IMR-90 (cell line): ENCODE measurements around the gene POLR3A. TPM values are rescaled to one million over a fixed set of nuclear protein-coding genes. Genes with fewer than 3 reads are reported as not detected.

Experiments used
- ATAC-seq: fragments of 200-7000 bp; cut with Tn5 transposase; 2 replicates; pipeline ENCODE4 v1.9.1; 2020; ENCODE audit warnings: low read depth, mild to moderate bottlenecking, moderate library complexity
- BruUV-seq: library from RNA; stranded (reverse); fragments of 400-500 nt; replicated peaks from 2 replicates; lab custom pipeline; 2021; lab: Mats Ljungman, UMichigan
- CTCF ChIA-PET: fragments of 300-600 bp; formaldehyde crosslinking; extraction: SDS; loops from one replicate; lab custom pipeline; 2021; ENCODE audit warnings: antibody characterized with exemption; lab: Yijun Ruan, JAX
- POLR2A ChIA-PET: fragments of 300-600 bp; sonication (Branson Sonifier 250); formaldehyde crosslinking; loops from one replicate; lab custom pipeline; 2022; ENCODE audit warnings: antibody characterized with exemption; ENCODE audit not compliant: unreplicated experiment; lab: Charles Lee
- DNase-seq: peaks from one replicate; pipeline ENCODE4 v3.0.0; 2013
- H2AFZ ChIP-seq: replicated peaks from 2 replicates; pipeline ENCODE3; 2013; ENCODE audit warnings: low read length, mild to moderate bottlenecking; ENCODE audit not compliant: poor library complexity
- H2AK5ac ChIP-seq: 2 replicates; pipeline ENCODE4 v1.6.1; 2013; ENCODE audit warnings: low read depth, low read length, inconsistent platforms
- H2AK9ac ChIP-seq: replicated peaks from 2 replicates; pipeline ENCODE3; 2013; ENCODE audit warnings: mild to moderate bottlenecking, low read depth, low read length, moderate library complexity; ENCODE audit not compliant: poor library complexity
- H2BK120ac ChIP-seq: 2 replicates; pipeline ENCODE4 v1.6.1; 2013; ENCODE audit warnings: low read depth, low read length, inconsistent platforms
- H2BK15ac ChIP-seq: 3 replicates; pipeline ENCODE4 v1.6.1; 2013; ENCODE audit warnings: low read depth, low read length, inconsistent platforms
- H2BK20ac ChIP-seq: 2 replicates; pipeline ENCODE4 v1.6.1; 2013; ENCODE audit warnings: low read depth, mild to moderate bottlenecking, inconsistent platforms, low read length, moderate library complexity
- H2BK5ac ChIP-seq: 2 replicates; pipeline ENCODE4 v1.6.1; 2013; ENCODE audit warnings: mild to moderate bottlenecking, low read depth, low read length, inconsistent platforms; ENCODE audit not compliant: poor library complexity, severe bottlenecking
- H3K14ac ChIP-seq: replicated peaks from 2 replicates; pipeline ENCODE4 v1.6.1; 2013; ENCODE audit warnings: low read depth, low read length, inconsistent platforms
- H3K18ac ChIP-seq: 2 replicates; pipeline ENCODE4 v1.6.1; 2013; ENCODE audit warnings: low read depth, low read length, control low read depth
- H3K23ac ChIP-seq: 2 replicates; pipeline ENCODE4 v1.6.1; 2013; ENCODE audit warnings: low read depth, low read length, inconsistent platforms
- H3K27ac ChIP-seq: 2 replicates; pipeline ENCODE4 v1.5.1; 2013; ENCODE audit warnings: mild to moderate bottlenecking, control low read depth, low read length; ENCODE audit not compliant: insufficient read depth
- H3K27me3 ChIP-seq: 2 replicates; pipeline ENCODE4 v1.6.1; 2013; ENCODE audit warnings: low read length; ENCODE audit not compliant: control insufficient read depth, insufficient read depth
- H3K36me3 ChIP-seq: 2 replicates; pipeline ENCODE4 v1.6.1; 2013; ENCODE audit warnings: low read length, mixed read lengths; ENCODE audit not compliant: control insufficient read depth, insufficient read depth
- H3K4ac ChIP-seq: 2 replicates; pipeline ENCODE4 v1.6.1; 2013; ENCODE audit warnings: low read depth, low read length, inconsistent platforms
- H3K4me1 ChIP-seq: 2 replicates; pipeline ENCODE4 v1.6.1; 2013; ENCODE audit warnings: low read length, mixed read lengths; ENCODE audit not compliant: control insufficient read depth, insufficient read depth
- H3K4me2 ChIP-seq: 2 replicates; pipeline ENCODE4 v1.6.1; 2013; ENCODE audit warnings: low read depth, mild to moderate bottlenecking, control low read depth, low read length, moderate library complexity
- H3K4me3 ChIP-seq: 2 replicates; pipeline ENCODE4 v1.5.1; 2013; ENCODE audit warnings: low read depth, mild to moderate bottlenecking, control low read depth, low read length, moderate library complexity; ENCODE audit not compliant: insufficient read depth
- H3K56ac ChIP-seq: 2 replicates; pipeline ENCODE4 v1.6.1; 2013; ENCODE audit warnings: low read length, inconsistent platforms; ENCODE audit not compliant: insufficient read depth; ENCODE audit errors: extremely low read depth
- H3K79me1 ChIP-seq, 2 experiments: 2 replicates each; pipeline ENCODE4 v1.6.1; 2013; ENCODE audit warnings: low read length in 2 of 2, inconsistent platforms in 1 of 2, low read depth in 1 of 2
- H3K9ac ChIP-seq: 2 replicates; pipeline ENCODE4 v1.6.1; 2013; ENCODE audit warnings: low read depth, low read length, control low read depth
- H3K9me1 ChIP-seq: 2 replicates; pipeline ENCODE4 v1.6.1; 2013; ENCODE audit warnings: low read length, inconsistent platforms; ENCODE audit not compliant: insufficient read depth
- H3K9me3 ChIP-seq: 2 replicates; pipeline ENCODE4 v1.6.1; 2013; ENCODE audit warnings: low read length; ENCODE audit not compliant: control insufficient read depth, insufficient read depth
- H4K20me1 ChIP-seq: 2 replicates; pipeline ENCODE4 v1.6.1; 2013; ENCODE audit warnings: low read length, inconsistent platforms; ENCODE audit not compliant: insufficient read depth
- H4K5ac ChIP-seq: 2 replicates; pipeline ENCODE4 v1.6.1; 2013; ENCODE audit warnings: mild to moderate bottlenecking, low read depth, low read length, control low read depth
- H4K8ac ChIP-seq, 2 experiments: 2 replicates each; pipeline ENCODE4 v1.6.1; 2013; ENCODE audit warnings: low read depth in 2 of 2, low read length in 2 of 2, control low read depth in 1 of 2, inconsistent platforms in 1 of 2
- H4K91ac ChIP-seq: 2 replicates; pipeline ENCODE4 v1.6.1; 2013; ENCODE audit warnings: low read depth, low read length, inconsistent platforms; ENCODE audit not compliant: insufficient read depth
- BHLHE40 ChIP-seq: fragments of 150-350 bp; IDR thresholded peaks from 2 replicates; pipeline ENCODE4 v1.6.1; 2016; ENCODE audit warnings: mild to moderate bottlenecking, low read depth, low read length
- CEBPB ChIP-seq: IDR thresholded peaks from 2 replicates; pipeline ENCODE4 v1.6.1; 2012; ENCODE audit warnings: low read depth, low read length, improper control_type of control experiment
- CHD1 ChIP-seq: IDR thresholded peaks from 2 replicates; pipeline ENCODE4 v1.6.1; 2012; ENCODE audit warnings: low read depth, low read length, improper control_type of control experiment
- FOS ChIP-seq: fragments of 150-350 bp; IDR thresholded peaks from 2 replicates; pipeline ENCODE4 v1.6.1; 2016; ENCODE audit warnings: low read depth, low read length
- MAFK ChIP-seq: IDR thresholded peaks from 2 replicates; pipeline ENCODE4 v1.6.1; 2012; ENCODE audit warnings: low read depth, low read length, improper control_type of control experiment
- MAZ ChIP-seq: IDR thresholded peaks from 2 replicates; pipeline ENCODE4 v1.6.1; 2012; ENCODE audit warnings: low read depth, mild to moderate bottlenecking, low read length, improper control_type of control experiment, moderate library complexity, borderline replicate concordance
- MXI1 ChIP-seq: IDR thresholded peaks from 2 replicates; pipeline ENCODE4 v1.6.1; 2012; ENCODE audit warnings: low read depth, mild to moderate bottlenecking, low read length, moderate library complexity, borderline replicate concordance
- NFE2L2 ChIP-seq: fragments of 150-350 bp; IDR thresholded peaks from 2 replicates; pipeline ENCODE4 v1.6.1; 2016; ENCODE audit warnings: low read depth, mild to moderate bottlenecking, low read length
- POLR2A ChIP-seq: IDR thresholded peaks from 2 replicates; pipeline ENCODE4 v1.6.1; 2012; ENCODE audit warnings: mild to moderate bottlenecking, low read depth, low read length
- RAD21 ChIP-seq: IDR thresholded peaks from 2 replicates; pipeline ENCODE4 v1.6.1; 2012; ENCODE audit warnings: low read length, improper control_type of control experiment
- RCOR1 ChIP-seq: IDR thresholded peaks from 2 replicates; pipeline ENCODE4 v1.6.1; 2012; ENCODE audit warnings: mild to moderate bottlenecking, low read length, improper control_type of control experiment; ENCODE audit not compliant: insufficient replicate concordance
- RFX5 ChIP-seq: IDR thresholded peaks from 2 replicates; pipeline ENCODE4 v1.8.0; 2012; ENCODE audit warnings: low read depth, mild to moderate bottlenecking, low read length, moderate library complexity
- SMC3 ChIP-seq: fragments of 150-350 bp; IDR thresholded peaks from 2 replicates; pipeline ENCODE4 v1.6.1; 2016; ENCODE audit warnings: low read depth, mild to moderate bottlenecking, antibody characterized with exemption, low read length, moderate library complexity
- WGBS, 2 experiments: methylation state at CpG; one replicate each; pipeline versions ENCODE4 v1.1.5 to v1.1.7; 2013; ENCODE audit warnings: missing lambda C conversion rate in 2 of 2; ENCODE audit not compliant: insufficient read length in 1 of 2; ENCODE audit errors: extremely low coverage in 2 of 2; 5-methylcytosine and 5-hydroxymethylcytosine counted together
- dilution Hi-C: fragments of 300-500 bp; cut with HindIII; formaldehyde crosslinking; loops from one replicate; pipeline ENCODE4 v1.14.3; 2018; ENCODE audit warnings: low sequenced_read_pairs; ENCODE audit not compliant: unreplicated experiment
- in situ Hi-C: fragments of 300-500 bp; cut with MboI; formaldehyde crosslinking; loops from 3 replicates; pipeline ENCODE4 v1.14.3; 2019; ENCODE audit warnings: low sequenced_read_pairs, inconsistent platforms, mixed read lengths
- intact Hi-C: fragments of 100-400 bp; cut with micrococcal nuclease; formaldehyde crosslinking; loops from 2 replicates; pipeline ENCODE4 v1.10.0; 2022
- polyA plus RNA-seq, 3 experiments: library from polyadenylated mRNA; depleted of rRNA; stranded (reverse); fragments of >200 nt; gene quantifications; 2 replicates each; pipeline ENCODE4 v1.2.3, GENCODE V29; 2012; ENCODE audit warnings: low replicate concordance in 1 of 3
- total RNA-seq: library from RNA; depleted of rRNA; stranded (reverse); fragments of >200 nt; gene quantifications from 2 replicates; pipeline ENCODE4 v1.2.3, GENCODE V29; 2012
- TF ChIP-seq, protein P1 (sequence below): conservative IDR thresholded peaks from 2 replicates; pipeline ENCODE4 v1.5.1; 2012; ENCODE audit warnings: mild to moderate bottlenecking, low read depth, low read length, improper control_type of control experiment
- TF ChIP-seq, protein P2 (sequence below): fragments of 150-350 bp; IDR thresholded peaks from 2 replicates; pipeline ENCODE4 v1.6.1; 2016; ENCODE audit warnings: low read depth, mild to moderate bottlenecking, low read length, moderate library complexity, borderline replicate concordance
- TF ChIP-seq, protein P3 (sequence below): fragments of 150-350 bp; IDR thresholded peaks from 2 replicates; pipeline ENCODE4 v1.6.1; 2017; ENCODE audit warnings: mild to moderate bottlenecking, antibody characterized with exemption, low read length, low read depth

POLR3A gene
- total and polyA plus RNA-seq, 2 of the 4 experiments (the other 2 are of a cell fraction) = 11.9 to 24.4 TPM

DNA sequence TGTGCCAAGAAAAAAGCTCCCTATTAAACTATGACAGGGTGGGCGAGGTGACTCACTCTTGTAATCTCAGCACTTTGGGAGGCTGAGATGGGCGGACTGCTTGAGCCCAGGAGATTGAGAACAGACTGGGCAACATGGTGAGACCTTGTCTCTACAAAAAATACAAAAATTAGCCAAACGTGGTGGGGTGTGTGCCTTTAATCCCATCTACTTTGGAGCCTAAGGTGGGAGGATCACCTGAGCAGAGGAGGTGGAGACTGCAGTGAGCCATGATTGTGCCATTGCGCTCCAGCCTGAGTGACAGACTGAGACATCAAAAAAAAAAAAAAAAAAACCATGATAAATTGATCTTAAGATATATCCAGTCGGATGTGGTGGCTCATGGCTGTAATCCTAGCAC lies 11.5 kb downstream of the POLR3A start:
- Histone ChIP-seq H2BK5ac (no peak overlapping the region), H2BK120ac (no peak overlapping the region), H3K4me2 (no peak overlapping the region), H3K27ac (no peak overlapping the region), H4K5ac (no peak overlapping the region), H2AK9ac (no peak overlapping the region), H3K9me3 (no peaks in the 10 kb centered on the region), H3K9me1 (no peaks in the 10 kb centered on the region), H3K4me1 (no peaks in the 10 kb centered on the region), H2BK15ac (no peak overlapping the region), H3K4ac (no peak overlapping the region), H3K56ac (no peak overlapping the region), H3K36me3 (peaks cover 67% of the 10 kb centered on the region), H4K8ac (no peak overlapping the region), H4K91ac (no peak overlapping the region), H2AK5ac (no peak overlapping the region), H3K18ac (no peak overlapping the region), H3K9ac (no peak overlapping the region), H3K4me3 (no peak overlapping the region), H2BK20ac (no peak overlapping the region), H3K79me1 (no peaks in the 10 kb centered on the region; a peak in 1 of 4 replicates), H3K23ac (no peak overlapping the region), H3K14ac (no peak overlapping the region), H3K27me3 (no peaks in the 10 kb centered on the region), H2AFZ (no peak overlapping the region), H4K20me1 (no peaks in the 10 kb centered on the region)
- no peak for ATAC-seq
- no CpG with 5 or more reads among the region's 5 CpGs for WGBS, 2 experiments
- dilution Hi-C loops (no loop called here), intact Hi-C loops (no loop called here), in situ Hi-C loops (no loop called here)
- ChIA-PET POLR2A (no interaction called here), CTCF (no interaction called here)
- no TSS peak for BruUV-seq
- DNase-seq = no peak
- TF ChIP-seq CEBPB = no peak
- TF ChIP-seq SMC3 = no peak
- no peak for TF ChIP-seq RFX5
- no peak for TF ChIP-seq MAFK
- TF ChIP-seq NFE2L2 = no peak
- no peak for TF ChIP-seq CHD1
- TF ChIP-seq RCOR1 = no peak
- no peak for TF ChIP-seq BHLHE40
- no peak for TF ChIP-seq MAZ
- TF ChIP-seq, protein P1, sequence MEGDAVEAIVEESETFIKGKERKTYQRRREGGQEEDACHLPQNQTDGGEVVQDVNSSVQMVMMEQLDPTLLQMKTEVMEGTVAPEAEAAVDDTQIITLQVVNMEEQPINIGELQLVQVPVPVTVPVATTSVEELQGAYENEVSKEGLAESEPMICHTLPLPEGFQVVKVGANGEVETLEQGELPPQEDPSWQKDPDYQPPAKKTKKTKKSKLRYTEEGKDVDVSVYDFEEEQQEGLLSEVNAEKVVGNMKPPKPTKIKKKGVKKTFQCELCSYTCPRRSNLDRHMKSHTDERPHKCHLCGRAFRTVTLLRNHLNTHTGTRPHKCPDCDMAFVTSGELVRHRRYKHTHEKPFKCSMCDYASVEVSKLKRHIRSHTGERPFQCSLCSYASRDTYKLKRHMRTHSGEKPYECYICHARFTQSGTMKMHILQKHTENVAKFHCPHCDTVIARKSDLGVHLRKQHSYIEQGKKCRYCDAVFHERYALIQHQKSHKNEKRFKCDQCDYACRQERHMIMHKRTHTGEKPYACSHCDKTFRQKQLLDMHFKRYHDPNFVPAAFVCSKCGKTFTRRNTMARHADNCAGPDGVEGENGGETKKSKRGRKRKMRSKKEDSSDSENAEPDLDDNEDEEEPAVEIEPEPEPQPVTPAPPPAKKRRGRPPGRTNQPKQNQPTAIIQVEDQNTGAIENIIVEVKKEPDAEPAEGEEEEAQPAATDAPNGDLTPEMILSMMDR = no peak
- no peak for TF ChIP-seq RAD21
- no peak for TF ChIP-seq POLR2A
- TF ChIP-seq, protein P2, sequence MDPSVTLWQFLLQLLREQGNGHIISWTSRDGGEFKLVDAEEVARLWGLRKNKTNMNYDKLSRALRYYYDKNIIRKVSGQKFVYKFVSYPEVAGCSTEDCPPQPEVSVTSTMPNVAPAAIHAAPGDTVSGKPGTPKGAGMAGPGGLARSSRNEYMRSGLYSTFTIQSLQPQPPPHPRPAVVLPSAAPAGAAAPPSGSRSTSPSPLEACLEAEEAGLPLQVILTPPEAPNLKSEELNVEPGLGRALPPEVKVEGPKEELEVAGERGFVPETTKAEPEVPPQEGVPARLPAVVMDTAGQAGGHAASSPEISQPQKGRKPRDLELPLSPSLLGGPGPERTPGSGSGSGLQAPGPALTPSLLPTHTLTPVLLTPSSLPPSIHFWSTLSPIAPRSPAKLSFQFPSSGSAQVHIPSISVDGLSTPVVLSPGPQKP = no peak
- no peak for TF ChIP-seq FOS
- TF ChIP-seq, protein P3, sequence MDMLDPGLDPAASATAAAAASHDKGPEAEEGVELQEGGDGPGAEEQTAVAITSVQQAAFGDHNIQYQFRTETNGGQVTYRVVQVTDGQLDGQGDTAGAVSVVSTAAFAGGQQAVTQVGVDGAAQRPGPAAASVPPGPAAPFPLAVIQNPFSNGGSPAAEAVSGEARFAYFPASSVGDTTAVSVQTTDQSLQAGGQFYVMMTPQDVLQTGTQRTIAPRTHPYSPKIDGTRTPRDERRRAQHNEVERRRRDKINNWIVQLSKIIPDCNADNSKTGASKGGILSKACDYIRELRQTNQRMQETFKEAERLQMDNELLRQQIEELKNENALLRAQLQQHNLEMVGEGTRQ = no peak
- TF ChIP-seq MXI1 = no peak
